ENCODE data around the gene GRK3.

Gene GRK3

GRCh38 chr22:25656724-25657123 lies 92.2 kb downstream of the GRK3 start:
- peak; percentile 24 for DNase-seq (ENCODE audit: low read depth)
- H3K4me3 ChIP-seq (ENCODE audit: low read depth, low read length), result no peak overlapping the region

GRCh38 chr22:25658633-25659032 lies 94.2 kb downstream of the GRK3 start:
- TF ChIP-seq, protein P1, sequence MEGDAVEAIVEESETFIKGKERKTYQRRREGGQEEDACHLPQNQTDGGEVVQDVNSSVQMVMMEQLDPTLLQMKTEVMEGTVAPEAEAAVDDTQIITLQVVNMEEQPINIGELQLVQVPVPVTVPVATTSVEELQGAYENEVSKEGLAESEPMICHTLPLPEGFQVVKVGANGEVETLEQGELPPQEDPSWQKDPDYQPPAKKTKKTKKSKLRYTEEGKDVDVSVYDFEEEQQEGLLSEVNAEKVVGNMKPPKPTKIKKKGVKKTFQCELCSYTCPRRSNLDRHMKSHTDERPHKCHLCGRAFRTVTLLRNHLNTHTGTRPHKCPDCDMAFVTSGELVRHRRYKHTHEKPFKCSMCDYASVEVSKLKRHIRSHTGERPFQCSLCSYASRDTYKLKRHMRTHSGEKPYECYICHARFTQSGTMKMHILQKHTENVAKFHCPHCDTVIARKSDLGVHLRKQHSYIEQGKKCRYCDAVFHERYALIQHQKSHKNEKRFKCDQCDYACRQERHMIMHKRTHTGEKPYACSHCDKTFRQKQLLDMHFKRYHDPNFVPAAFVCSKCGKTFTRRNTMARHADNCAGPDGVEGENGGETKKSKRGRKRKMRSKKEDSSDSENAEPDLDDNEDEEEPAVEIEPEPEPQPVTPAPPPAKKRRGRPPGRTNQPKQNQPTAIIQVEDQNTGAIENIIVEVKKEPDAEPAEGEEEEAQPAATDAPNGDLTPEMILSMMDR (IDR thresholded peaks at IDR 0.05; ENCODE audit: low read depth, low read length), result no peak
- TF ChIP-seq POLR2A (IDR thresholded peaks at IDR 0.05; ENCODE audit: extremely low read depth, insufficient read length) (no peak), MAX (IDR thresholded peaks at IDR 0.05; ENCODE audit: low read depth, low read length) (no peak), MYC (IDR thresholded peaks at IDR 0.05; ENCODE audit: low read depth, low read length) (no peak)
- no peak for DNase-seq (ENCODE audit: low read depth)
- no peak overlapping the region for H3K4me3 ChIP-seq (ENCODE audit: low read depth, low read length)

More at GRCh38 chr22:25656724-25657123, 92.2 kb downstream of the GRK3 start:
- TF ChIP-seq, protein P1 (IDR thresholded peaks at IDR 0.05; ENCODE audit: low read depth, low read length), result no peak
- no peak for TF ChIP-seq MYC (IDR thresholded peaks at IDR 0.05; ENCODE audit: low read depth, low read length)
- TF ChIP-seq MAX (IDR thresholded peaks at IDR 0.05; ENCODE audit: low read depth, low read length), result no peak
- no peak for TF ChIP-seq POLR2A (IDR thresholded peaks at IDR 0.05; ENCODE audit: extremely low read depth, insufficient read length)

DNA sequence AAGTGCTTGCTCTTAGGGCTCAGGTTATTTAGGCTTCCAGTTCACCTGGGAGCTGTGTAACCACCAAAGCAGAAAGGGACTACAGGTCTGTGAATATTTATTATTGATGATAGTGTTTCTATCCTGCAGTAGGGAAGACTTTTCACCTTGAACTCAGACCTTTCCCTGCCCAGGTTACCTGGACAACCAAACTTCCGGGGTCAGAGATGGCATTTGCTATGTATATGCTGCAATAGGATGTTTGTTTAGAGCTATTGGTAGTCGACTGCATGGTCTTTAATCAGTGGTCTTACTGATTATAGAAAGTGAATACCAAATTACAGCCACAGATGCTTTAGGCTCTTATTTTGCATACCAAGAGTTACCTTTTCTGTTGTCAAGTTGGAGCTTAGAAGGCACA lies 94.9 kb downstream of the GRK3 start:
- no peak for TF ChIP-seq MAX (IDR thresholded peaks at IDR 0.05; ENCODE audit: low read depth, low read length)
- no peak for TF ChIP-seq POLR2A (IDR thresholded peaks at IDR 0.05; ENCODE audit: extremely low read depth, insufficient read length)
- TF ChIP-seq, protein P1 (IDR thresholded peaks at IDR 0.05; ENCODE audit: low read depth, low read length), result no peak
- TF ChIP-seq MYC (IDR thresholded peaks at IDR 0.05; ENCODE audit: low read depth, low read length), result no peak
- no peak overlapping the region for H3K4me3 ChIP-seq (ENCODE audit: low read depth, low read length)
- no peak for DNase-seq (ENCODE audit: low read depth)

GRCh38 chr22:25660336-25660735 lies 95.9 kb downstream of the GRK3 start:
- DNase-seq (ENCODE audit: low read depth), result no peak
- TF ChIP-seq MAX (IDR thresholded peaks at IDR 0.05; ENCODE audit: low read depth, low read length), result no peak
- TF ChIP-seq, protein P1 (IDR thresholded peaks at IDR 0.05; ENCODE audit: low read depth, low read length), result no peak
- no peak for TF ChIP-seq MYC (IDR thresholded peaks at IDR 0.05; ENCODE audit: low read depth, low read length)
- TF ChIP-seq POLR2A (IDR thresholded peaks at IDR 0.05; ENCODE audit: extremely low read depth, insufficient read length), result no peak
- no peak overlapping the region for H3K4me3 ChIP-seq (ENCODE audit: low read depth, low read length)

GRCh38 chr22:25661073-25661472 lies 96.6 kb downstream of the GRK3 start:
- no peak for TF ChIP-seq POLR2A (IDR thresholded peaks at IDR 0.05; ENCODE audit: extremely low read depth, insufficient read length)
- DNase-seq (ENCODE audit: low read depth), result no peak
- H3K4me3 ChIP-seq (ENCODE audit: low read depth, low read length), result no peak overlapping the region

GRCh38 chr22:25663654-25664053 lies 99.2 kb downstream of the GRK3 start:
- H3K4me3 ChIP-seq (ENCODE audit: low read depth, low read length), result no peak overlapping the region
- no peak for DNase-seq (ENCODE audit: low read depth)
- TF ChIP-seq, protein P1 (IDR thresholded peaks at IDR 0.05; ENCODE audit: low read depth, low read length), result no peak
- no peak for TF ChIP-seq POLR2A (IDR thresholded peaks at IDR 0.05; ENCODE audit: extremely low read depth, insufficient read length)
- TF ChIP-seq MAX (IDR thresholded peaks at IDR 0.05; ENCODE audit: low read depth, low read length), result no peak
- TF ChIP-seq MYC (IDR thresholded peaks at IDR 0.05; ENCODE audit: low read depth, low read length), result no peak
